H1 (cell line): Measurements from ENCODE around the gene RNF175. TPM values are rescaled to one million over a fixed set of nuclear protein-coding genes. Genes with fewer than 3 reads are reported as not detected.

ENCODE experiments used
- MAFK ChIP-seq: IDR thresholded peaks from 2 replicates; pipeline ENCODE4 v1.6.1; 2012; ENCODE audit warnings: low read depth, mild to moderate bottlenecking, improper control_type of control experiment, low read length
- RXRA ChIP-seq: IDR thresholded peaks from 2 replicates; pipeline ENCODE4 v1.6.1; 2011; ENCODE audit warnings: low read depth, mild to moderate bottlenecking, low read length, moderate library complexity; ENCODE audit not compliant: insufficient read depth
- SIRT6 ChIP-seq: IDR thresholded peaks from one replicate; pipeline ENCODE4 v1.7.1; 2012; ENCODE audit warnings: low read length, inconsistent platforms
- polyA plus RNA-seq, 7 experiments: library from polyadenylated mRNA; depleted of rRNA in 3 of 7; stranded (reverse) in 5 of 7; unstranded in 2 of 7; fragments of >200 nt in 5 of 7; fragments of 200-250 nt in 2 of 7; gene quantifications; 1 replicate in 5 of 7; 2 replicates in 1 of 7; 4 replicates in 1 of 7; pipeline versions ENCODE4 v1.2.1 to v1.2.3, GENCODE V29; 2011 to 2013; ENCODE audit warnings: missing spikeins in 2 of 7, mixed read lengths in 2 of 7
- total RNA-seq: library from RNA; stranded (reverse); fragmentation: NEBNext Ultra II Directional; extraction: Animal tissue kit (Norgen Biotek cat#: 25700); gene quantifications from 2 replicates; pipeline ENCODE4 v1.2.1, GENCODE V29; 2021
- TF ChIP-seq, protein P1 (sequence below): fragments of 300-600 bp; sonication (generic); IDR thresholded peaks from 2 replicates; pipeline ENCODE4 v1.7.1; 2012; ENCODE audit warnings: low read length, moderate library complexity, mild to moderate bottlenecking, inconsistent platforms; ENCODE audit not compliant: insufficient replicate concordance

Gene RNF175
- total and polyA plus RNA-seq, 2 of the 8 experiments (the other 6 are each of a cell fraction or from before 2014, with no cell fraction given), result 7.9 to 9.8 TPM

DNA sequence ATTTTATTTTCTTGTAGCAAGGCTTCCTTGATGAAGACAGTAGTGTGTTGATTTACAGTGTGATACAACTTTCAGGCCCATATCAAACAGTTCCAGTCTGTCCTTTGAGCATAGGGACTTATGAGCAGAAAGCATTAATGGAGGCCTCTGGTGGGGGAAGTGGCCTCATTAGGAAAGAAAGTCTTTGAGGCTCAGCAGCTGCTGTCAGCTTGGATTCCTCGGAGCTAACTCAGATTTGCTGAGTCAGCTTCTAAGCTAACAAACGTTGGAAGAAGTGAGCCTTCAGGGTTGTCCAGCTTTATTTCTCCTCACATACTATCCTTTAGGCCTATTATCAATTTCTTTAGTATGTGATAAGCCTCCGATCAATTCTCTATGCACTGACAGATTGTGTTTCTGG is 44.9 kb upstream of the RNF175 start (continued):
- TF ChIP-seq, protein P1, sequence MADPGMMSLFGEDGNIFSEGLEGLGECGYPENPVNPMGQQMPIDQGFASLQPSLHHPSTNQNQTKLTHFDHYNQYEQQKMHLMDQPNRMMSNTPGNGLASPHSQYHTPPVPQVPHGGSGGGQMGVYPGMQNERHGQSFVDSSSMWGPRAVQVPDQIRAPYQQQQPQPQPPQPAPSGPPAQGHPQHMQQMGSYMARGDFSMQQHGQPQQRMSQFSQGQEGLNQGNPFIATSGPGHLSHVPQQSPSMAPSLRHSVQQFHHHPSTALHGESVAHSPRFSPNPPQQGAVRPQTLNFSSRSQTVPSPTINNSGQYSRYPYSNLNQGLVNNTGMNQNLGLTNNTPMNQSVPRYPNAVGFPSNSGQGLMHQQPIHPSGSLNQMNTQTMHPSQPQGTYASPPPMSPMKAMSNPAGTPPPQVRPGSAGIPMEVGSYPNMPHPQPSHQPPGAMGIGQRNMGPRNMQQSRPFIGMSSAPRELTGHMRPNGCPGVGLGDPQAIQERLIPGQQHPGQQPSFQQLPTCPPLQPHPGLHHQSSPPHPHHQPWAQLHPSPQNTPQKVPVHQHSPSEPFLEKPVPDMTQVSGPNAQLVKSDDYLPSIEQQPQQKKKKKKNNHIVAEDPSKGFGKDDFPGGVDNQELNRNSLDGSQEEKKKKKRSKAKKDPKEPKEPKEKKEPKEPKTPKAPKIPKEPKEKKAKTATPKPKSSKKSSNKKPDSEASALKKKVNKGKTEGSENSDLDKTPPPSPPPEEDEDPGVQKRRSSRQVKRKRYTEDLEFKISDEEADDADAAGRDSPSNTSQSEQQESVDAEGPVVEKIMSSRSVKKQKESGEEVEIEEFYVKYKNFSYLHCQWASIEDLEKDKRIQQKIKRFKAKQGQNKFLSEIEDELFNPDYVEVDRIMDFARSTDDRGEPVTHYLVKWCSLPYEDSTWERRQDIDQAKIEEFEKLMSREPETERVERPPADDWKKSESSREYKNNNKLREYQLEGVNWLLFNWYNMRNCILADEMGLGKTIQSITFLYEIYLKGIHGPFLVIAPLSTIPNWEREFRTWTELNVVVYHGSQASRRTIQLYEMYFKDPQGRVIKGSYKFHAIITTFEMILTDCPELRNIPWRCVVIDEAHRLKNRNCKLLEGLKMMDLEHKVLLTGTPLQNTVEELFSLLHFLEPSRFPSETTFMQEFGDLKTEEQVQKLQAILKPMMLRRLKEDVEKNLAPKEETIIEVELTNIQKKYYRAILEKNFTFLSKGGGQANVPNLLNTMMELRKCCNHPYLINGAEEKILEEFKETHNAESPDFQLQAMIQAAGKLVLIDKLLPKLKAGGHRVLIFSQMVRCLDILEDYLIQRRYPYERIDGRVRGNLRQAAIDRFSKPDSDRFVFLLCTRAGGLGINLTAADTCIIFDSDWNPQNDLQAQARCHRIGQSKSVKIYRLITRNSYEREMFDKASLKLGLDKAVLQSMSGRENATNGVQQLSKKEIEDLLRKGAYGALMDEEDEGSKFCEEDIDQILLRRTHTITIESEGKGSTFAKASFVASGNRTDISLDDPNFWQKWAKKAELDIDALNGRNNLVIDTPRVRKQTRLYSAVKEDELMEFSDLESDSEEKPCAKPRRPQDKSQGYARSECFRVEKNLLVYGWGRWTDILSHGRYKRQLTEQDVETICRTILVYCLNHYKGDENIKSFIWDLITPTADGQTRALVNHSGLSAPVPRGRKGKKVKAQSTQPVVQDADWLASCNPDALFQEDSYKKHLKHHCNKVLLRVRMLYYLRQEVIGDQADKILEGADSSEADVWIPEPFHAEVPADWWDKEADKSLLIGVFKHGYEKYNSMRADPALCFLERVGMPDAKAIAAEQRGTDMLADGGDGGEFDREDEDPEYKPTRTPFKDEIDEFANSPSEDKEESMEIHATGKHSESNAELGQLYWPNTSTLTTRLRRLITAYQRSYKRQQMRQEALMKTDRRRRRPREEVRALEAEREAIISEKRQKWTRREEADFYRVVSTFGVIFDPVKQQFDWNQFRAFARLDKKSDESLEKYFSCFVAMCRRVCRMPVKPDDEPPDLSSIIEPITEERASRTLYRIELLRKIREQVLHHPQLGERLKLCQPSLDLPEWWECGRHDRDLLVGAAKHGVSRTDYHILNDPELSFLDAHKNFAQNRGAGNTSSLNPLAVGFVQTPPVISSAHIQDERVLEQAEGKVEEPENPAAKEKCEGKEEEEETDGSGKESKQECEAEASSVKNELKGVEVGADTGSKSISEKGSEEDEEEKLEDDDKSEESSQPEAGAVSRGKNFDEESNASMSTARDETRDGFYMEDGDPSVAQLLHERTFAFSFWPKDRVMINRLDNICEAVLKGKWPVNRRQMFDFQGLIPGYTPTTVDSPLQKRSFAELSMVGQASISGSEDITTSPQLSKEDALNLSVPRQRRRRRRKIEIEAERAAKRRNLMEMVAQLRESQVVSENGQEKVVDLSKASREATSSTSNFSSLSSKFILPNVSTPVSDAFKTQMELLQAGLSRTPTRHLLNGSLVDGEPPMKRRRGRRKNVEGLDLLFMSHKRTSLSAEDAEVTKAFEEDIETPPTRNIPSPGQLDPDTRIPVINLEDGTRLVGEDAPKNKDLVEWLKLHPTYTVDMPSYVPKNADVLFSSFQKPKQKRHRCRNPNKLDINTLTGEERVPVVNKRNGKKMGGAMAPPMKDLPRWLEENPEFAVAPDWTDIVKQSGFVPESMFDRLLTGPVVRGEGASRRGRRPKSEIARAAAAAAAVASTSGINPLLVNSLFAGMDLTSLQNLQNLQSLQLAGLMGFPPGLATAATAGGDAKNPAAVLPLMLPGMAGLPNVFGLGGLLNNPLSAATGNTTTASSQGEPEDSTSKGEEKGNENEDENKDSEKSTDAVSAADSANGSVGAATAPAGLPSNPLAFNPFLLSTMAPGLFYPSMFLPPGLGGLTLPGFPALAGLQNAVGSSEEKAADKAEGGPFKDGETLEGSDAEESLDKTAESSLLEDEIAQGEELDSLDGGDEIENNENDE, result no peak
- TF ChIP-seq SIRT6, result no peak
- peak; percentile 97 for TF ChIP-seq MAFK
- no peak for TF ChIP-seq RXRA
- TF ChIP-seq, all 59 proteins: peak for 2
